IgD-negative memory B cell (primary cell): ENCODE results near the gene SOX10. TPM values are rescaled to one million over a fixed set of nuclear protein-coding genes. Genes with fewer than 3 reads are reported as not detected.

Experiments used
- H3K27ac Mint-ChIP-seq, 3 donors: one replicate each; pipeline ENCODE4 v1.8.0; 2020 to 2022; ENCODE audit warnings: mild to moderate bottlenecking in 3 of 3, mixed read lengths in 3 of 3, moderate library complexity in 1 of 3
- H3K27me3 Mint-ChIP-seq: one replicate; pipeline ENCODE4 v1.8.0; 2021; ENCODE audit warnings: mixed read lengths
- H3K36me3 Mint-ChIP-seq: one replicate; pipeline ENCODE4 v1.8.0; 2020; ENCODE audit warnings: mild to moderate bottlenecking, mixed read lengths
- H3K4me1 Mint-ChIP-seq, 3 donors: one replicate each; pipeline ENCODE4 v1.8.0; 2020 to 2022; ENCODE audit warnings: mixed read lengths in 3 of 3, mild to moderate bottlenecking in 1 of 3
- H3K4me3 Mint-ChIP-seq, 4 donors: one replicate each; pipeline ENCODE4 v1.8.0; 2020 to 2022; ENCODE audit warnings: mild to moderate bottlenecking in 4 of 4, mixed read lengths in 4 of 4, moderate library complexity in 3 of 4
- H3K9me3 Mint-ChIP-seq, 3 donors: one replicate each; pipeline ENCODE4 v1.8.0; 2020 to 2021; ENCODE audit warnings: mixed read lengths in 3 of 3, mild to moderate bottlenecking in 1 of 3
- polyA plus RNA-seq: library from polyadenylated mRNA; unstranded; fragments of 300-500 nt; fragmentation: Illumina TruSeq; gene quantifications from one replicate; pipeline ENCODE4 v1.2.3, GENCODE V29; 2021

Gene SOX10
- polyA plus RNA-seq, result not detected

- no peaks in the 10 kb centered on the region for H3K9me3 Mint-ChIP-seq
- no peaks in the 10 kb centered on the region for H3K27me3 Mint-ChIP-seq
- no peak within 1 kb of the TSS for H3K4me3 Mint-ChIP-seq
- no peak within 1 kb of the TSS for H3K27ac Mint-ChIP-seq
- no peaks in the 10 kb centered on the region for H3K4me1 Mint-ChIP-seq
- H3K36me3 Mint-ChIP-seq, result peaks cover 4% of the 10 kb centered on the region
Measured at GRCh38 chr22:37983860-37984791, at the start of gene SOX10. TSS of gene SOX10 (minus strand) at chr22:37984555. CDS start at chr22:37983784, 771 bp downstream.

GRCh38 chr22:38033522-38034277 is 49.3 kb upstream of the SOX10 start:
- peaks cover 8% of the 10 kb centered on the region for H3K27me3 Mint-ChIP-seq
- no peaks in the 10 kb centered on the region for H3K9me3 Mint-ChIP-seq
- no peak overlapping the region for H3K27ac Mint-ChIP-seq
- H3K4me3 Mint-ChIP-seq, result no peak overlapping the region
- peaks cover 0 to 8% (median 1%) of the 10 kb centered on the region in 3 donors for H3K4me1 Mint-ChIP-seq
- peaks cover 1% of the 10 kb centered on the region for H3K36me3 Mint-ChIP-seq

GRCh38 chr22:38032681-38033521 is 48.5 kb upstream of the SOX10 start:
- Mint-ChIP-seq H3K27me3 (peaks cover 7% of the 10 kb centered on the region), H3K9me3 (no peaks in the 10 kb centered on the region), H3K36me3 (peaks cover 1% of the 10 kb centered on the region), H3K4me3 (no peak overlapping the region), H3K4me1 (peaks cover 0 to 8% (median 1%) of the 10 kb centered on the region in 3 donors), H3K27ac (no peak overlapping the region)

GRCh38 chr22:38031491-38031890 is 47.1 kb upstream of the SOX10 start:
- Mint-ChIP-seq H3K9me3 (no peaks in the 10 kb centered on the region), H3K36me3 (peaks cover 3% of the 10 kb centered on the region), H3K4me1 (peaks cover 0 to 8% (median 1%) of the 10 kb centered on the region in 3 donors), H3K4me3 (no peak overlapping the region), H3K27me3 (peaks cover 6% of the 10 kb centered on the region), H3K27ac (no peak overlapping the region)

GRCh38 chr22:38030311-38031133 is 46.2 kb upstream of the SOX10 start:
- Mint-ChIP-seq H3K4me3 (no peak overlapping the region), H3K4me1 (peaks cover 0 to 8% (median 1%) of the 10 kb centered on the region in 3 donors), H3K27me3 (peaks cover 8% of the 10 kb centered on the region), H3K36me3 (peaks cover 3% of the 10 kb centered on the region), H3K27ac (no peak overlapping the region), H3K9me3 (no peaks in the 10 kb centered on the region)

GRCh38 chr22:38029901-38030300 is 45.5 kb upstream of the SOX10 start:
- peaks cover 0 to 6% (median 1%) of the 10 kb centered on the region in 3 donors for H3K4me1 Mint-ChIP-seq

GRCh38 chr22:38029370-38029769 is 45.0 kb upstream of the SOX10 start:
- peak overlapping the region in 1 of 4 donors; percentile 55 for H3K4me3 Mint-ChIP-seq
- H3K36me3 Mint-ChIP-seq, result peaks cover 3% of the 10 kb centered on the region
- H3K4me1 Mint-ChIP-seq, result peaks cover 0 to 5% (median 0%) of the 10 kb centered on the region in 3 donors

More at GRCh38 chr22:38029901-38030300, 45.5 kb upstream of the SOX10 start:
- peaks cover 3% of the 10 kb centered on the region for H3K36me3 Mint-ChIP-seq
- H3K4me3 Mint-ChIP-seq, result no peak overlapping the region
- H3K27me3 Mint-ChIP-seq, result peaks cover 8% of the 10 kb centered on the region
- H3K27ac Mint-ChIP-seq, result no peak overlapping the region
- no peaks in the 10 kb centered on the region for H3K9me3 Mint-ChIP-seq

GRCh38 chr22:38028344-38029130 is 44.2 kb upstream of the SOX10 start:
- Mint-ChIP-seq H3K27ac (no peak overlapping the region), H3K4me3 (no peak overlapping the region), H3K4me1 (peaks cover 0 to 5% (median 0%) of the 10 kb centered on the region in 3 donors), H3K27me3 (peaks cover 4% of the 10 kb centered on the region), H3K36me3 (peaks cover 3% of the 10 kb centered on the region), H3K9me3 (no peaks in the 10 kb centered on the region)

More at GRCh38 chr22:38029370-38029769, 45.0 kb upstream of the SOX10 start:
- H3K27me3 Mint-ChIP-seq, result peaks cover 8% of the 10 kb centered on the region
- no peaks in the 10 kb centered on the region for H3K9me3 Mint-ChIP-seq
- no peak overlapping the region for H3K27ac Mint-ChIP-seq

- Mint-ChIP-seq H3K4me1 (peaks cover 0 to 5% (median 0%) of the 10 kb centered on the region in 3 donors), H3K27ac (no peak overlapping the region), H3K9me3 (no peaks in the 10 kb centered on the region), H3K36me3 (peaks cover 2% of the 10 kb centered on the region), H3K27me3 (peaks cover 4% of the 10 kb centered on the region), H3K4me3 (no peak overlapping the region)
Measured at GRCh38 chr22:38027487-38027886, 43.1 kb upstream of the SOX10 start.

- Mint-ChIP-seq H3K4me3 (peak overlapping the region in 1 of 4 donors; percentile 37), H3K36me3 (peaks cover 1% of the 10 kb centered on the region)
Measured at GRCh38 chr22:38026130-38027111, 42.1 kb upstream of the SOX10 start.

GRCh38 chr22:38025514-38025913 is 41.2 kb upstream of the SOX10 start:
- H3K27ac Mint-ChIP-seq, result no peak overlapping the region
- H3K4me1 Mint-ChIP-seq, result peaks cover 0 to 5% (median 0%) of the 10 kb centered on the region in 3 donors
- peaks cover 4% of the 10 kb centered on the region for H3K27me3 Mint-ChIP-seq
- H3K9me3 Mint-ChIP-seq, result no peaks in the 10 kb centered on the region
- H3K36me3 Mint-ChIP-seq, result peaks cover 1% of the 10 kb centered on the region
- H3K4me3 Mint-ChIP-seq, result no peak overlapping the region

More at GRCh38 chr22:38026130-38027111, 42.1 kb upstream of the SOX10 start:
- peaks cover 4% of the 10 kb centered on the region for H3K27me3 Mint-ChIP-seq
- H3K27ac Mint-ChIP-seq, result no peak overlapping the region
- no peaks in the 10 kb centered on the region for H3K9me3 Mint-ChIP-seq
- H3K4me1 Mint-ChIP-seq, result peaks cover 0 to 5% (median 0%) of the 10 kb centered on the region in 3 donors

GRCh38 chr22:38023045-38023444 is 38.7 kb upstream of the SOX10 start:
- no peaks in the 10 kb centered on the region for H3K4me1 Mint-ChIP-seq
- no peak overlapping the region for H3K4me3 Mint-ChIP-seq
- H3K9me3 Mint-ChIP-seq, result no peaks in the 10 kb centered on the region
- H3K27ac Mint-ChIP-seq, result no peak overlapping the region
- H3K36me3 Mint-ChIP-seq, result peaks cover 1% of the 10 kb centered on the region
- peaks cover 4% of the 10 kb centered on the region for H3K27me3 Mint-ChIP-seq
